ENCODE data around the gene POLR2M. TPM values are rescaled to one million over a fixed set of nuclear protein-coding genes. Genes with fewer than 3 reads are reported as not detected.

Gene POLR2M
- total RNA-seq, 6 experiments from 2014 or later = 10.9 to 31.4 (median 19.7) TPM

GRCh38 chr15:57663262-57663661 lies 43.3 kb upstream of the POLR2M start:
- 86% methylated on average over 1 of the region's 2 CpGs for WGBS (ENCODE audit: insufficient coverage, low coverage, low lambda C conversion rate, missing lambda C conversion rate)
- Histone ChIP-seq H3K4me1 (peaks cover 0 to 14% (median 0%) of the 10 kb centered on the region in 4 donors), H3K36me3 (no peaks in the 10 kb centered on the region), H3K4me3 (no peak overlapping the region), H3K27me3 (no peaks in the 10 kb centered on the region), H3K27ac (no peak overlapping the region), H3K9me3 (no peaks in the 10 kb centered on the region)
- ATAC-seq (no peak), DNase-seq (no peak)
- no peak for TF ChIP-seq POLR2A (IDR thresholded peaks at IDR 0.05)
- TF ChIP-seq, protein P1, sequence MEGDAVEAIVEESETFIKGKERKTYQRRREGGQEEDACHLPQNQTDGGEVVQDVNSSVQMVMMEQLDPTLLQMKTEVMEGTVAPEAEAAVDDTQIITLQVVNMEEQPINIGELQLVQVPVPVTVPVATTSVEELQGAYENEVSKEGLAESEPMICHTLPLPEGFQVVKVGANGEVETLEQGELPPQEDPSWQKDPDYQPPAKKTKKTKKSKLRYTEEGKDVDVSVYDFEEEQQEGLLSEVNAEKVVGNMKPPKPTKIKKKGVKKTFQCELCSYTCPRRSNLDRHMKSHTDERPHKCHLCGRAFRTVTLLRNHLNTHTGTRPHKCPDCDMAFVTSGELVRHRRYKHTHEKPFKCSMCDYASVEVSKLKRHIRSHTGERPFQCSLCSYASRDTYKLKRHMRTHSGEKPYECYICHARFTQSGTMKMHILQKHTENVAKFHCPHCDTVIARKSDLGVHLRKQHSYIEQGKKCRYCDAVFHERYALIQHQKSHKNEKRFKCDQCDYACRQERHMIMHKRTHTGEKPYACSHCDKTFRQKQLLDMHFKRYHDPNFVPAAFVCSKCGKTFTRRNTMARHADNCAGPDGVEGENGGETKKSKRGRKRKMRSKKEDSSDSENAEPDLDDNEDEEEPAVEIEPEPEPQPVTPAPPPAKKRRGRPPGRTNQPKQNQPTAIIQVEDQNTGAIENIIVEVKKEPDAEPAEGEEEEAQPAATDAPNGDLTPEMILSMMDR (IDR thresholded peaks at IDR 0.05) = no peak
- intact Hi-C loops (cut with DNase I) = no loop called here

DNA sequence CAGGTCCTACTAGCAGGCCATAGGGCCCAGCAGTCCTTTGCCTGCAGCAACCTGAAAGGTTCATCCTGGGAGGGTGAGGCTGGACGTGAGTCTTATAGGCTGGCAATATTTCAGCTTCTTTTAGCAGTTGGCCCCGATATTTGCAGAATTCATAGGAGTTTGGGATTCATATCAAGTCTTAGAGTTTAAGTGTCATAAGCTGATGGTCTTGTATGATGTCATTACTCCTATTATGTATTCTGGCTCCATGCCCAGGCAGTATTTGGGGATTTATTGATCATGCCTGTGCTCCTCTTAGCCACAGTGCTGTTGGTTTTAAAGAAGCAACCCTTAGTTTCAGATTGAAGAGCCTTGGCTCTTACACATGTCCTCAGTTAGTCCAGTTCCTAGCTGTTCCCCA lies 41.3 kb upstream of the POLR2M start:
- H3K27ac ChIP-seq = no peak overlapping the region
- 61% methylated on average over 2 of the region's 2 CpGs for WGBS (ENCODE audit: insufficient coverage, low coverage, low lambda C conversion rate, missing lambda C conversion rate)
- H3K4me1 ChIP-seq = peaks cover 0 to 14% (median 0%) of the 10 kb centered on the region in 4 donors
- no peaks in the 10 kb centered on the region for H3K9me3 ChIP-seq
- DNase-seq = no peak
- intact Hi-C loops (cut with DNase I) = no loop called here
- no peak for TF ChIP-seq POLR2A (IDR thresholded peaks at IDR 0.05)
- TF ChIP-seq, protein P1 (IDR thresholded peaks at IDR 0.05) = no peak
- no peaks in the 10 kb centered on the region for H3K36me3 ChIP-seq
- H3K4me3 ChIP-seq = no peak overlapping the region
- no peaks in the 10 kb centered on the region for H3K27me3 ChIP-seq
- ATAC-seq = peak; percentile 17 to 49 (median 38)

- DNase-seq (no peak), ATAC-seq (no peak)
- intact Hi-C loops (cut with DNase I) = no loop called here
- no peaks in the 10 kb centered on the region for H3K36me3 ChIP-seq
- H3K27me3 ChIP-seq = no peaks in the 10 kb centered on the region
- no peak overlapping the region for H3K27ac ChIP-seq
- peaks cover 0 to 14% (median 0%) of the 10 kb centered on the region in 4 donors for H3K4me1 ChIP-seq
- no peaks in the 10 kb centered on the region for H3K9me3 ChIP-seq
- no peak for TF ChIP-seq POLR2A (IDR thresholded peaks at IDR 0.05)
- TF ChIP-seq, protein P1 (IDR thresholded peaks at IDR 0.05) = no peak
- H3K4me3 ChIP-seq = no peak overlapping the region
- WGBS (ENCODE audit: insufficient coverage, low coverage, low lambda C conversion rate, missing lambda C conversion rate) = 72% methylated on average over 4 of the region's 4 CpGs
Observed at GRCh38 chr15:57665939-57666338, 40.6 kb upstream of the POLR2M start.

- peak; percentile 91 to 96 (median 92) for ATAC-seq
- 30% methylated on average over 10 of the region's 10 CpGs for WGBS (ENCODE audit: insufficient coverage, low coverage, low lambda C conversion rate, missing lambda C conversion rate)
- Histone ChIP-seq H3K27ac (no peak overlapping the region), H3K4me1 (peaks cover 0 to 14% (median 0%) of the 10 kb centered on the region in 4 donors), H3K36me3 (no peaks in the 10 kb centered on the region), H3K27me3 (no peaks in the 10 kb centered on the region), H3K4me3 (peak overlapping the region in 1 of 3 donors; percentile 17), H3K9me3 (no peaks in the 10 kb centered on the region)
- TF ChIP-seq POLR2A (IDR thresholded peaks at IDR 0.05) = no peak
- TF ChIP-seq, protein P1 (IDR thresholded peaks at IDR 0.05) = peak; percentile 39 to 59 (median 46)
- intact Hi-C loops (cut with DNase I) = no loop called here
- no peak for DNase-seq
Observed at GRCh38 chr15:57667171-57667849, 39.2 kb upstream of the POLR2M start.
